CD4-positive, alpha-beta T cell treated with Interleukin-15 for 4 hours (primary cell): ENCODE data around the gene UBE2G2.

ENCODE experiments used
- DNase-seq: peaks from one replicate; pipeline ENCODE4 v3.0.0-alpha.2; 2020; ENCODE audit warnings: low spot score

The UBE2G2 gene

GRCh38 chr21:44763451-44764318 is 37.9 kb downstream of the UBE2G2 start:
- no peak for DNase-seq

GRCh38 chr21:44763050-44763378 is 38.6 kb downstream of the UBE2G2 start:
- no peak for DNase-seq

- DNase-seq: no peak
These were observed 39.2 kb downstream of the UBE2G2 start for GRCh38 chr21:44762221-44763049.

GRCh38 chr21:44761747-44762208 is 39.8 kb downstream of the UBE2G2 start:
- DNase-seq: no peak

- peak; percentile 7 for DNase-seq
These were observed 40.5 kb downstream of the UBE2G2 start for GRCh38 chr21:44761011-44761729.

GRCh38 chr21:44760376-44760775 is 41.2 kb downstream of the UBE2G2 start:
- no peak for DNase-seq

GRCh38 chr21:44759628-44760285 is 41.9 kb downstream of the UBE2G2 start:
- DNase-seq: no peak

GRCh38 chr21:44758781-44759627 is 42.6 kb downstream of the UBE2G2 start:
- DNase-seq: no peak

- DNase-seq: no peak
These were observed 43.5 kb downstream of the UBE2G2 start for GRCh38 chr21:44758141-44758561.

GRCh38 chr21:44757731-44758130 is 43.9 kb downstream of the UBE2G2 start:
- no peak for DNase-seq

GRCh38 chr21:44756423-44757185 is 45.0 kb downstream of the UBE2G2 start:
- no peak for DNase-seq

GRCh38 chr21:44755227-44755626 is 46.4 kb downstream of the UBE2G2 start:
- no peak for DNase-seq

- no peak for DNase-seq
These were observed 48.3 kb downstream of the UBE2G2 start for GRCh38 chr21:44753357-44753756.

GRCh38 chr21:44752671-44753235 is 48.9 kb downstream of the UBE2G2 start:
- no peak for DNase-seq

- DNase-seq: no peak
These were observed 49.6 kb downstream of the UBE2G2 start for GRCh38 chr21:44751799-44752636.

GRCh38 chr21:44751186-44751798 is 50.3 kb downstream of the UBE2G2 start:
- DNase-seq: no peak

- DNase-seq: no peak
These were observed 51.0 kb downstream of the UBE2G2 start for GRCh38 chr21:44750675-44751025.
